ENCODE measurements around the gene DTL. TPM values are rescaled to one million over a fixed set of nuclear protein-coding genes. Genes with fewer than 3 reads are reported as not detected.
A peak's percentile ranks its signal among the peaks of the same experiment; 100 is the strongest.

Gene DTL
- total RNA-seq, 2 donors from 2014 or later: 54.9 to 65.4 TPM

- Mint-ChIP-seq H3K36me3 (ENCODE audit: insufficient read depth in 2 of 2) (peaks cover 8 to 32% of the 10 kb centered on the region in 2 donors), H3K4me3 (no peak overlapping the region), H3K4me1 (ENCODE audit: low read depth) (no peaks in the 10 kb centered on the region), H3K27me3 (ENCODE audit: low read depth) (no peaks in the 10 kb centered on the region), H3K27ac (no peak overlapping the region), H3K9me3 (no peaks in the 10 kb centered on the region)
- no peak for ATAC-seq (replicated peaks in 1 of 2)
- no peak for DNase-seq
Measured at GRCh38 chr1:212078826-212079225, 43.3 kb downstream of the DTL start.

GRCh38 chr1:212082765-212083406 lies 47.3 kb downstream of the DTL start:
- H3K4me3 Mint-ChIP-seq: no peak overlapping the region
- no peak overlapping the region for H3K27ac Mint-ChIP-seq
- H3K9me3 Mint-ChIP-seq: no peaks in the 10 kb centered on the region
- H3K4me1 Mint-ChIP-seq (ENCODE audit: low read depth): peaks cover 3% of the 10 kb centered on the region
- DNase-seq: no peak
- peaks cover 14 to 41% of the 10 kb centered on the region in 2 donors for H3K36me3 Mint-ChIP-seq (ENCODE audit: insufficient read depth in 2 of 2)
- H3K27me3 Mint-ChIP-seq (ENCODE audit: low read depth): no peaks in the 10 kb centered on the region
- ATAC-seq (replicated peaks in 1 of 2): no peak

DNA sequence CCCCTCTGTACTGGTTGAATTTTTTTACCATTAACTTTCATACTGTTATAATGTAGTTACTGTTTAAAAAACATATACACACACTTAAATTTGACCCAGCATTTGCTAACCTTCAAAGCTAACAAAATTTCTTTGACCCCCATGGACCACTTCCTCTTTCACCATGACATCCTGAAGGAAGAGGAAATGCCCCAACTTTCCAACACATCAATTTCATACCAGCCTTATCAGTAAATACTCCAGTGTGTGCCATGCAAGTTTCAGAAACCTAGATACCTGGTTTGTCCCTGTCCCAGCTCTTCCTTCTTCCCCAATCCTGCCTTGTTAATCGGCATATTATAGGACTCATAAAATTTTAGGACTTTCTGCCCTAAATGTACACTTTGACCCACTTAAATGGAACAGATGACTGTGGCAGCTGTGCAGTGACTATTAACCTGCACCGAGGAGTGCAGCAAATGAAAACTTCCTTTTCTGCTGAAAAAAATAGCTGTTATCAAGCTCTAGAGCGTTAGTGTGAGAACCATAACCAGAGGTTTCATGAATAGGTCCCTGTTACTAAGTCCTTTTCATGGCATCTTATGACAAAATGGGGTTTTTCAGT lies 54.1 kb downstream of the DTL start:
- peak overlapping the region; percentile 25 for H3K27ac Mint-ChIP-seq
- H3K4me3 Mint-ChIP-seq: no peak overlapping the region
- H3K4me1 Mint-ChIP-seq (ENCODE audit: low read depth): peaks cover 4% of the 10 kb centered on the region
- H3K36me3 Mint-ChIP-seq (ENCODE audit: insufficient read depth in 2 of 2): peaks cover 20 to 64% of the 10 kb centered on the region in 2 donors
- H3K9me3 Mint-ChIP-seq: no peaks in the 10 kb centered on the region
- no peaks in the 10 kb centered on the region for H3K27me3 Mint-ChIP-seq (ENCODE audit: low read depth)
- ATAC-seq (replicated peaks in 1 of 2) (no peak), DNase-seq (no peak)

- H3K27me3 Mint-ChIP-seq (ENCODE audit: low read depth): no peaks in the 10 kb centered on the region
- H3K36me3 Mint-ChIP-seq (ENCODE audit: insufficient read depth in 2 of 2): peaks cover 26 to 59% of the 10 kb centered on the region in 2 donors
- DNase-seq (no peak), ATAC-seq (replicated peaks in 1 of 2) (no peak)
- no peak overlapping the region for H3K27ac Mint-ChIP-seq
- H3K4me1 Mint-ChIP-seq (ENCODE audit: low read depth): peaks cover 4% of the 10 kb centered on the region
- H3K9me3 Mint-ChIP-seq: no peaks in the 10 kb centered on the region
- H3K4me3 Mint-ChIP-seq: no peak overlapping the region
Measured at GRCh38 chr1:212091438-212092121, 56.0 kb downstream of the DTL start.

GRCh38 chr1:212097360-212097759 lies 61.8 kb downstream of the DTL start:
- Mint-ChIP-seq H3K27ac (no peak overlapping the region), H3K4me1 (ENCODE audit: low read depth) (peaks cover 21% of the 10 kb centered on the region), H3K36me3 (ENCODE audit: insufficient read depth in 2 of 2) (peaks cover 45 to 72% of the 10 kb centered on the region in 2 donors), H3K9me3 (no peaks in the 10 kb centered on the region), H3K4me3 (no peak overlapping the region), H3K27me3 (ENCODE audit: low read depth) (no peaks in the 10 kb centered on the region)
- DNase-seq (no peak), ATAC-seq (replicated peaks in 1 of 2) (no peak)

GRCh38 chr1:212098310-212098709 lies 62.8 kb downstream of the DTL start:
- Mint-ChIP-seq H3K9me3 (no peaks in the 10 kb centered on the region), H3K4me1 (ENCODE audit: low read depth) (peaks cover 21% of the 10 kb centered on the region), H3K36me3 (ENCODE audit: insufficient read depth in 2 of 2) (peaks cover 45 to 71% of the 10 kb centered on the region in 2 donors), H3K27ac (no peak overlapping the region), H3K27me3 (ENCODE audit: low read depth) (no peaks in the 10 kb centered on the region), H3K4me3 (no peak overlapping the region)
- no peak for DNase-seq
- ATAC-seq (replicated peaks in 1 of 2): no peak

GRCh38 chr1:212098771-212099170 lies 63.2 kb downstream of the DTL start:
- Mint-ChIP-seq H3K4me3 (no peak overlapping the region), H3K27me3 (ENCODE audit: low read depth) (no peaks in the 10 kb centered on the region), H3K36me3 (ENCODE audit: insufficient read depth in 2 of 2) (peaks cover 46 to 73% of the 10 kb centered on the region in 2 donors), H3K4me1 (ENCODE audit: low read depth) (peaks cover 21% of the 10 kb centered on the region), H3K9me3 (no peaks in the 10 kb centered on the region), H3K27ac (no peak overlapping the region)
- ATAC-seq (replicated peaks in 1 of 2) (no peak), DNase-seq (no peak)

DNA sequence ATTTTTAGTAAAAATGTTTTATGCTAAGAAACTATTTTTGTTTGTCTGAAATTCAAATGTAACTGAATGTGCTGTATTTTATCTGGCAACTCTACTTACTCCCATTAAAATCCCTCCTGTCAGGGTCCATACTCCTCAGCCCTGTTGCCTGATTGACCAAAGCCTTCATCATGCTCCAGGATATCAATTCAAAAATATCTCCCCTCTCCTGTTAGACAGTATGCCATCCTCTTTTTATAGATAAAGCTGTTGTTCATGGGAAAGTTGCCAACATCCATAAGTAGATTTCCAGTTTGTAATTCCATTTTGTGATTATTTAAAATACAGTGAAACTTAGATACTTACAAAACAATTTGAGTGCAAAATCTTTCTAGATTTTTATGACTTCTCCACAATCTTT lies 65.7 kb downstream of the DTL start:
- no peaks in the 10 kb centered on the region for H3K27me3 Mint-ChIP-seq (ENCODE audit: low read depth)
- H3K4me3 Mint-ChIP-seq: no peak overlapping the region
- ATAC-seq (replicated peaks in 1 of 2): no peak
- H3K4me1 Mint-ChIP-seq (ENCODE audit: low read depth): peaks cover 35% of the 10 kb centered on the region
- H3K27ac Mint-ChIP-seq: no peak overlapping the region
- no peaks in the 10 kb centered on the region for H3K9me3 Mint-ChIP-seq
- DNase-seq: no peak
- peaks cover 38 to 64% of the 10 kb centered on the region in 2 donors for H3K36me3 Mint-ChIP-seq (ENCODE audit: insufficient read depth in 2 of 2)

- Mint-ChIP-seq H3K4me1 (ENCODE audit: low read depth) (peaks cover 35% of the 10 kb centered on the region), H3K27ac (peak overlapping the region; percentile 56), H3K9me3 (no peaks in the 10 kb centered on the region), H3K27me3 (ENCODE audit: low read depth) (no peaks in the 10 kb centered on the region), H3K4me3 (no peak overlapping the region), H3K36me3 (ENCODE audit: insufficient read depth in 2 of 2) (peaks cover 37 to 61% of the 10 kb centered on the region in 2 donors)
- ATAC-seq (replicated peaks in 1 of 2) (peak; percentile 47 to 48), DNase-seq (no peak)
Measured at GRCh38 chr1:212101735-212102134, 66.2 kb downstream of the DTL start.

DNA sequence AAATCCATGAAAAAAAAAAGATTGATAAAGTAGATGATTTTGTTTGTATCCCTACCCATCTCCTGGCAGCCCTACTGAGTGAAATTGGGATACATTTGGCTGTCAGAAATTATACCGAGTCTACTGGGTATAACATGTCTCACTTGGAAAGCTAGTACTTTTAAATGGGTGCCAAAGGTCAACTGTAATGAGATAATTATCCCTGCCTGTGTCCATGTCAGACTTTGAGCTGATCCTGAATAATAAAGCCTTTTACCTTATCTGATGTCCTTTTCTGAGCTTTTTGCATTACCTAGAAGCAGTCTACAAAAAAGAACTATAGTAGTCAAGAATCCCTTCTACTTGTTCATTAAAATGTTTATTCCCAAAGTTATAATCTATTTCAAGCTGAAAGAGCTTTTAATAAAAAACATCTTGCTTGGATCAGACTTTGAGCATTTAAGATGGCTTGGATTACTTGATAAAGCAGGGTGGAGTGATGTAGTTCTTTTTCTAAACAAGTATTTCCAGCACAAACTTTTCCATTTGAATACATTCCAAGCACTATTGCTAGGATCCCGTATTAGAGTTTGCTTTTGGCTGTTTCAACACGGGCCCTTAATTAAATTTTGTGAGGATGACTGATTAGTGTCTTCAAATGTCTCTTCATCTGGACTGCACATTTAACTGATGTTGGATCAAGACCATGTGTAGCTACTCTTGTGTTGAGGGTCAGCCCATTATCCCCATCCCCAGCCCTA lies 69.2 kb downstream of the DTL start:
- Mint-ChIP-seq H3K27me3 (ENCODE audit: low read depth) (no peaks in the 10 kb centered on the region), H3K9me3 (no peaks in the 10 kb centered on the region), H3K4me1 (ENCODE audit: low read depth) (peaks cover 35% of the 10 kb centered on the region), H3K36me3 (ENCODE audit: insufficient read depth in 2 of 2) (peaks cover 21 to 42% of the 10 kb centered on the region in 2 donors), H3K27ac (no peak overlapping the region), H3K4me3 (no peak overlapping the region)
- DNase-seq (no peak), ATAC-seq (replicated peaks in 1 of 2) (no peak)

DNA sequence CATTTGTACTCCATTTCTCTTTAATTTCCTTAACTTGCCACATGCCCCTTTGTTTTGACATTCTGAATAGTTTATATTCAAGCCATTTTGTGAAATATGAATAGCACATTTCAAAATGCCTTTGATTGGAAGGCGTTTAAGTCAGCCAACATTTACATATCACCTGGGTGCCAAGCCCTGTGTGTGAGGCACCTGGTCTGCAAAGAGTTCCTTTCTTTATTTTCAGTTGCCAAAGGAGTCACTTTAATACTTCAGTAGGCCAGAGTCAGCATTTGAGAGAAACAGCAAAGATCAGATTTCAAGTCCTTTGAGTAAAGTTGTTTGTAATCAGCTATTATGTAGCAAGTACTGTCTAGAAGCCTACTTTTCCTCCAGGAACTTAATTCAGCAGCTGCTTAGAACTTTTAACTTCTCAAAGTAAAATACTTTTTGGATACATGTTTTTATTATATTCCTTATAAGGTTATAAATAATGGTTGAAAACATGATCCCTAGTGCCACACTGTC lies 70.8 kb downstream of the DTL start:
- Mint-ChIP-seq H3K4me1 (ENCODE audit: low read depth) (peaks cover 21% of the 10 kb centered on the region), H3K27me3 (ENCODE audit: low read depth) (no peaks in the 10 kb centered on the region), H3K27ac (no peak overlapping the region), H3K9me3 (no peaks in the 10 kb centered on the region), H3K36me3 (ENCODE audit: insufficient read depth in 2 of 2) (peaks cover 11 to 30% of the 10 kb centered on the region in 2 donors), H3K4me3 (no peak overlapping the region)
- DNase-seq: no peak
- ATAC-seq (replicated peaks in 1 of 2): no peak

DNA sequence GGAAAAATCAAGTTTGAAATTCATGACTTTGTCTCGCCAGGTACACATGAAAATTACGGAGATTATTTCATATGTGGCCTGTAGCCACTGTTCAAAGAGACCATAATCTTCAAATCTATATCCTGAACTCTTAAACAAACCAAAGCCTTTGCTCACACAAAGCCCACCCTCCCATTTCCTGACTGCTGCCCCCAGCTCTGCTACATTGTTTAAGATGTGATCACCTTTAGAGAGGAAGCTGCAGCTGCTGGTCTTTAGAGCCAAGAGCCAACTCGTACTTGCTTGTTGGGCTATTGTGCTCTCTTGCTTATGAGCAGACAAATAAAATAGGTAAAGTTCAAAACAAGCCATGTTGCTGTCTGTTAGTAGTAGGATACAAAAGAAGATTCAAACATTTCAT lies 71.9 kb downstream of the DTL start:
- ATAC-seq (replicated peaks in 1 of 2): no peak
- no peak overlapping the region for H3K4me3 Mint-ChIP-seq
- H3K27ac Mint-ChIP-seq: no peak overlapping the region
- H3K27me3 Mint-ChIP-seq (ENCODE audit: low read depth): no peaks in the 10 kb centered on the region
- DNase-seq: no peak
- peaks cover 7 to 19% of the 10 kb centered on the region in 2 donors for H3K36me3 Mint-ChIP-seq (ENCODE audit: insufficient read depth in 2 of 2)
- peaks cover 14% of the 10 kb centered on the region for H3K4me1 Mint-ChIP-seq (ENCODE audit: low read depth)
- no peaks in the 10 kb centered on the region for H3K9me3 Mint-ChIP-seq

DNA sequence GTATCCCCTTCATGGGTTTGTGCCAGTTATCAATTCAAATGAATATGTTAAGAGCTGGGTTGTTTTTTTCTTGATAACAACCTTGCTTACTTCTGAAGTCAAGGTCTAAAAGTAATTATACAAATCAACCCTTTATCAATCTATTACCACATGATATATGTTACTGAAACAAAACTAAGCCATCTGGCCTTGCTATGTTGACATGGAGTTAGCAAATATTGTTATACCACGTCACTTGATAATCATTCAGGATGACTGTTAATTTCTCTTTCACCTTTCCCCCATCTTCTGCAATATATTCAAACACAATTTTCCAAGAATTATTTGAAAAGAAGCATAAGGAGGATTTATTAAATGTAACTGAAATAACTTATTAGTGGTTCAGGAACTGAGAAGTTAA lies 72.6 kb downstream of the DTL start:
- Mint-ChIP-seq H3K36me3 (ENCODE audit: insufficient read depth in 2 of 2) (peaks cover 7 to 18% of the 10 kb centered on the region in 2 donors), H3K27ac (no peak overlapping the region), H3K27me3 (ENCODE audit: low read depth) (no peaks in the 10 kb centered on the region), H3K9me3 (no peaks in the 10 kb centered on the region), H3K4me3 (no peak overlapping the region), H3K4me1 (ENCODE audit: low read depth) (peaks cover 14% of the 10 kb centered on the region)
- ATAC-seq (replicated peaks in 1 of 2): no peak
- no peak for DNase-seq

Measured in activated T-cell treated with anti-CD3 and anti-CD28 coated beads, Interleukin-2, amount 50 U/mL, for 72 hours (primary cell).